Suprapubic skin (tissue), 4 donors: Measurements from ENCODE around the gene CDKN2B-AS1.

Source experiments
- EP300 ChIP-seq: sonication (generic); formaldehyde crosslinking; IDR thresholded peaks from one replicate; pipeline ENCODE4 v1.6.1; 2017; ENCODE audit warnings: antibody characterized with exemption
- POLR2A ChIP-seq, 2 donors: fragments of 450-650 bp; IDR thresholded peaks; one replicate each; pipeline ENCODE4 v1.6.1; 2017; ENCODE audit warnings: antibody characterized with exemption in 2 of 2, mild to moderate bottlenecking in 2 of 2, moderate library complexity in 2 of 2
- POLR2AphosphoS5 ChIP-seq, 3 donors: sonication (generic); formaldehyde crosslinking; IDR thresholded peaks; one replicate each; pipeline ENCODE4 v1.6.1; 2017; ENCODE audit warnings: antibody characterized with exemption in 3 of 3
- TF ChIP-seq, protein P1 (sequence below), 2 donors: fragments of 200-600 bp in 1 of 2; fragments of 450-650 bp in 1 of 2; sonication (generic) in 1 of 2; IDR thresholded peaks; one replicate each; pipeline ENCODE4 v1.5.1; 2016 to 2019; ENCODE audit warnings: antibody characterized with exemption in 2 of 2, mild to moderate bottlenecking in 1 of 2, moderate library complexity in 1 of 2

DNA sequence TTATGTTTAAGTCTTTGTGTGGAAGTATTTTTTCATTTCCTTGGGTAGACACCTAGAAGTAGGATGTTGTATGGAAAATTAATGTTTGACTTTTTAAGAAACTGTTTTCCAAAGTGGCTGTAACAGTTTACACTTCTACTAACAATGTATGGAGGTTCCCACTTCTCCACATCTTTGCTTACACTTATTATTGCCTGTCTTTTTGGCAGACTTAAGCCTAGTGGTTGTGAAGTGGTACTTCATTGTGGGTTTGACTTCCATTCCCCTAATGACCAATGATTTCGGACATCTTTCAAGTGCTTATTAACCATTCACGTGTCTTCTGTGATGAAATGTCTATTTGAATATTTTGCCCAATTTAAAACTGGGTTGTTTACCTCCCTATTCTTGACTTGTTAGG, 106.0 kb downstream of the CDKN2B-AS1 start:
- TF ChIP-seq, protein P1, sequence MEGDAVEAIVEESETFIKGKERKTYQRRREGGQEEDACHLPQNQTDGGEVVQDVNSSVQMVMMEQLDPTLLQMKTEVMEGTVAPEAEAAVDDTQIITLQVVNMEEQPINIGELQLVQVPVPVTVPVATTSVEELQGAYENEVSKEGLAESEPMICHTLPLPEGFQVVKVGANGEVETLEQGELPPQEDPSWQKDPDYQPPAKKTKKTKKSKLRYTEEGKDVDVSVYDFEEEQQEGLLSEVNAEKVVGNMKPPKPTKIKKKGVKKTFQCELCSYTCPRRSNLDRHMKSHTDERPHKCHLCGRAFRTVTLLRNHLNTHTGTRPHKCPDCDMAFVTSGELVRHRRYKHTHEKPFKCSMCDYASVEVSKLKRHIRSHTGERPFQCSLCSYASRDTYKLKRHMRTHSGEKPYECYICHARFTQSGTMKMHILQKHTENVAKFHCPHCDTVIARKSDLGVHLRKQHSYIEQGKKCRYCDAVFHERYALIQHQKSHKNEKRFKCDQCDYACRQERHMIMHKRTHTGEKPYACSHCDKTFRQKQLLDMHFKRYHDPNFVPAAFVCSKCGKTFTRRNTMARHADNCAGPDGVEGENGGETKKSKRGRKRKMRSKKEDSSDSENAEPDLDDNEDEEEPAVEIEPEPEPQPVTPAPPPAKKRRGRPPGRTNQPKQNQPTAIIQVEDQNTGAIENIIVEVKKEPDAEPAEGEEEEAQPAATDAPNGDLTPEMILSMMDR (IDR thresholded peaks at IDR 0.05) = no peak
- TF ChIP-seq EP300 (no peak), POLR2AphosphoS5 (IDR thresholded peaks at IDR 0.05) (no peak), POLR2A (IDR thresholded peaks at IDR 0.05) (no peak)
